Smooth muscle cell (in vitro differentiated cells): Measurements from ENCODE around the gene ADAMTS12. TPM values are rescaled to one million over a fixed set of nuclear protein-coding genes. Genes with fewer than 3 reads are reported as not detected.

Source experiments
- DNase-seq: peaks from one replicate; lab custom pipeline; 2025; ENCODE audit not compliant: unreplicated experiment; lab: John Stamatoyannopoulos, UW
- H2AFZ ChIP-seq: fragments of 200-600 bp; sonication (generic); 2 replicates; pipeline ENCODE4 v1.6.0; 2016; ENCODE audit warnings: antibody characterized with exemption, low read depth, mild to moderate bottlenecking
- H3F3A ChIP-seq: fragments of 200-600 bp; sonication (generic); 2 replicates; pipeline ENCODE4 v1.6.0; 2017; ENCODE audit warnings: antibody characterized with exemption, low read depth
- H3K27ac ChIP-seq: fragments of 200-600 bp; sonication (generic); 2 replicates; pipeline ENCODE4 v1.5.1; 2016; ENCODE audit warnings: low read depth, mild to moderate bottlenecking
- H3K27me3 ChIP-seq: fragments of 200-600 bp; sonication (generic); 2 replicates; pipeline ENCODE4 v1.6.1; 2016; ENCODE audit warnings: low read depth, mild to moderate bottlenecking
- H3K36me3 ChIP-seq: fragments of 200-600 bp; sonication (generic); 2 replicates; pipeline ENCODE4 v1.5.1; 2016; ENCODE audit warnings: low read depth
- H3K4me1 ChIP-seq: fragments of 200-600 bp; sonication (generic); 2 replicates; pipeline ENCODE4 v1.5.1; 2016; ENCODE audit warnings: low read depth
- H3K4me2 ChIP-seq: fragments of 200-600 bp; sonication (generic); 2 replicates; pipeline ENCODE4 v1.6.0; 2016; ENCODE audit warnings: mild to moderate bottlenecking
- H3K4me3 ChIP-seq: fragments of 200-600 bp; sonication (generic); 2 replicates; pipeline ENCODE4 v1.5.1; 2016; ENCODE audit warnings: mild to moderate bottlenecking
- H3K79me2 ChIP-seq: fragments of 200-600 bp; sonication (generic); 2 replicates; pipeline ENCODE4 v1.6.0; 2016; ENCODE audit warnings: low read depth, mild to moderate bottlenecking
- H3K9ac ChIP-seq: fragments of 200-600 bp; sonication (generic); 2 replicates; pipeline ENCODE4 v1.6.0; 2016; ENCODE audit warnings: low read depth
- H3K9me3 ChIP-seq: fragments of 200-600 bp; sonication (generic); replicated peaks from 2 replicates; pipeline ENCODE4 v1.5.1; 2016; ENCODE audit warnings: low read depth
- H4K20me1 ChIP-seq: fragments of 200-600 bp; sonication (generic); 2 replicates; pipeline ENCODE4 v1.6.0; 2016; ENCODE audit warnings: low read depth
- WGBS: methylation state at CpG from one replicate; pipeline ENCODE4 v1.1.7; 2016; ENCODE audit warnings: low lambda C conversion rate; 5-methylcytosine and 5-hydroxymethylcytosine counted together
- polyA plus RNA-seq: library from polyadenylated mRNA; unstranded; fragments of >200 nt; fragmentation: Nextera tagmentation; extraction: Ambion mirVana; gene quantifications from 2 replicates; pipeline ENCODE4 v1.2.1, GENCODE V29; 2016
- total RNA-seq: library from RNA; depleted of rRNA; stranded (reverse); fragments of >200 nt; gene quantifications from 2 replicates; pipeline ENCODE4 v1.2.3, GENCODE V29; 2014
- TF ChIP-seq, protein P1 (sequence below): fragments of 200-600 bp; sonication (generic); IDR thresholded peaks from 2 replicates; pipeline ENCODE4 v1.5.1; 2017; ENCODE audit warnings: borderline replicate concordance, mild to moderate bottlenecking, antibody characterized with exemption; ENCODE audit not compliant: insufficient read depth, poor library complexity, severe bottlenecking

ADAMTS12 gene
- total and polyA plus RNA-seq, 2 experiments from 2014 or later = 34.3 to 84.9 TPM

- Histone ChIP-seq H3K36me3 (no peaks in the 10 kb centered on the region), H3F3A (no peaks in the 10 kb centered on the region), H3K4me1 (peaks cover 6% of the 10 kb centered on the region), H3K4me3 (no peak overlapping the region), H4K20me1 (no peaks in the 10 kb centered on the region), H3K27me3 (no peaks in the 10 kb centered on the region), H3K27ac (no peak overlapping the region), H2AFZ (no peak overlapping the region), H3K4me2 (no peak overlapping the region), H3K79me2 (peaks cover 19% of the 10 kb centered on the region), H3K9ac (no peak overlapping the region), H3K9me3 (no peaks in the 10 kb centered on the region)
- TF ChIP-seq, protein P1, sequence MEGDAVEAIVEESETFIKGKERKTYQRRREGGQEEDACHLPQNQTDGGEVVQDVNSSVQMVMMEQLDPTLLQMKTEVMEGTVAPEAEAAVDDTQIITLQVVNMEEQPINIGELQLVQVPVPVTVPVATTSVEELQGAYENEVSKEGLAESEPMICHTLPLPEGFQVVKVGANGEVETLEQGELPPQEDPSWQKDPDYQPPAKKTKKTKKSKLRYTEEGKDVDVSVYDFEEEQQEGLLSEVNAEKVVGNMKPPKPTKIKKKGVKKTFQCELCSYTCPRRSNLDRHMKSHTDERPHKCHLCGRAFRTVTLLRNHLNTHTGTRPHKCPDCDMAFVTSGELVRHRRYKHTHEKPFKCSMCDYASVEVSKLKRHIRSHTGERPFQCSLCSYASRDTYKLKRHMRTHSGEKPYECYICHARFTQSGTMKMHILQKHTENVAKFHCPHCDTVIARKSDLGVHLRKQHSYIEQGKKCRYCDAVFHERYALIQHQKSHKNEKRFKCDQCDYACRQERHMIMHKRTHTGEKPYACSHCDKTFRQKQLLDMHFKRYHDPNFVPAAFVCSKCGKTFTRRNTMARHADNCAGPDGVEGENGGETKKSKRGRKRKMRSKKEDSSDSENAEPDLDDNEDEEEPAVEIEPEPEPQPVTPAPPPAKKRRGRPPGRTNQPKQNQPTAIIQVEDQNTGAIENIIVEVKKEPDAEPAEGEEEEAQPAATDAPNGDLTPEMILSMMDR = no peak
- WGBS = 89% methylated on average over 7 of the region's 7 CpGs
- DNase-seq = no peak
Observed at GRCh38 chr5:33800241-33800950, 91.4 kb downstream of the ADAMTS12 start.

GRCh38 chr5:33795496-33795895 is 96.3 kb downstream of the ADAMTS12 start:
- no peaks in the 10 kb centered on the region for H3K36me3 ChIP-seq
- peaks cover 14% of the 10 kb centered on the region for H3K79me2 ChIP-seq
- H3K4me1 ChIP-seq = peaks cover 24% of the 10 kb centered on the region
- H2AFZ ChIP-seq = no peak overlapping the region
- 83% methylated on average over 7 of the region's 7 CpGs for WGBS
- H4K20me1 ChIP-seq = no peaks in the 10 kb centered on the region
- TF ChIP-seq, protein P1 = no peak
- H3F3A ChIP-seq = no peaks in the 10 kb centered on the region
- no peak overlapping the region for H3K9ac ChIP-seq
- no peak overlapping the region for H3K4me2 ChIP-seq
- no peak for DNase-seq
- H3K9me3 ChIP-seq = no peaks in the 10 kb centered on the region
- peak overlapping the region; percentile 19 for H3K27ac ChIP-seq
- no peaks in the 10 kb centered on the region for H3K27me3 ChIP-seq
- no peak overlapping the region for H3K4me3 ChIP-seq

DNA sequence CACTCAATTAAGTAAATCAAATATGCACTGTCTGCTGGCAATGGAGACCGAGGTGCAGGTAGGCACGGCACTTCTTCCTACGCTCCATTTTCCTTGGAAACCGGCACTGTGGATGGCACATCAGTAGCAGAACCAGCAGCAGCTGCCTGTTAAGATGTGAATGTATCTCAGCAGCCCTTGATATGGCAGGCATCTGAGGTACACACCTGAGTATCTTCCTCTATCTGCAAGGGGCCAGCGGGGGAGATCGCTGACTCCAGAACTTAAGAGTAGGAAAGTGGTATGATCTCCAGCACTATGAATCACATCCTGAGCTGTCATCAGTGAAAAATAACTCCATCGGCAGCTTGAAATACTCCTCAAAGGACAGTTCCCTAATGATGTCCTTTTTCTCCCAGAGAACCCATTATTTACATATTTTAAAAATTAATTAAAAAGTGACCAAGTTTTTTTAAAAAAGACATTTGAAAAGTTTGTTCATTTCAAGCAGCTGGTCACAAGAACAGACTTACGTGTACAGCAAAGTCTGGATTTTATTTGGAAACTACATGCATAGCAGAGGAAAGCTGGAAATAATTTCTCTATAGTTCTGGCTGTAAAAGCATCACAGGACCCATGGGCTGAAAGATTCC is 97.1 kb downstream of the ADAMTS12 start:
- Histone ChIP-seq H3K4me1 (peaks cover 24% of the 10 kb centered on the region), H4K20me1 (no peaks in the 10 kb centered on the region), H3F3A (peaks cover 1% of the 10 kb centered on the region), H2AFZ (no peak overlapping the region), H3K36me3 (no peaks in the 10 kb centered on the region), H3K4me3 (no peak overlapping the region), H3K79me2 (peaks cover 7% of the 10 kb centered on the region), H3K4me2 (peak overlapping the region; percentile 57), H3K27me3 (no peaks in the 10 kb centered on the region), H3K9me3 (no peaks in the 10 kb centered on the region), H3K27ac (peak overlapping the region; percentile 19), H3K9ac (no peak overlapping the region)
- 76% methylated on average over 8 of the region's 8 CpGs for WGBS
- no peak for DNase-seq
- TF ChIP-seq, protein P1 = no peak
